Left ventricle myocardium inferior (tissue), 1 donor: ENCODE measurements around the gene TDRD12. TPM values are rescaled to one million over a fixed set of nuclear protein-coding genes. Genes with fewer than 3 reads are reported as not detected.

Source experiments
- DNase-seq: peaks from one replicate; pipeline ENCODE4 v3.0.0-alpha.2; 2020
- H3K27ac ChIP-seq: fragments of 200-600 bp; replicated peaks from 2 replicates; pipeline ENCODE4 v1.8.0; 2021
- H3K27me3 ChIP-seq: fragments of 200-600 bp; 2 replicates; pipeline ENCODE4 v1.8.0; 2021; ENCODE audit warnings: low read depth
- H3K36me3 ChIP-seq: fragments of 200-600 bp; 2 replicates; pipeline ENCODE4 v1.8.0; 2021
- H3K4me1 ChIP-seq: fragments of 200-600 bp; 2 replicates; pipeline ENCODE4 v1.8.0; 2021
- H3K4me3 ChIP-seq: fragments of 200-600 bp; 2 replicates; pipeline ENCODE4 v1.8.0; 2021; ENCODE audit warnings: mild to moderate bottlenecking, moderate library complexity
- H3K9me3 ChIP-seq: fragments of 200-600 bp; replicated peaks from 2 replicates; pipeline ENCODE4 v1.8.0; 2021
- intact Hi-C: fragments of 100-400 bp; cut with micrococcal nuclease; formaldehyde crosslinking; loops from one replicate; pipeline ENCODE4 v1.11.0; 2022
- total RNA-seq: library from RNA; stranded (reverse); fragmentation: NEBNext Ultra II Directional; extraction: Animal tissue kit (Norgen Biotek cat#: 25700); gene quantifications from one replicate; pipeline ENCODE4 v1.2.1, GENCODE V29; 2021
- TF ChIP-seq, protein P1 (sequence below): fragments of 200-600 bp; IDR thresholded peaks from 2 replicates; pipeline ENCODE4 v1.8.0; 2021; ENCODE audit warnings: antibody characterized with exemption, mild to moderate bottlenecking, borderline replicate concordance
- donor health status: DM: no; HTN: yes; CAD: no; lungs with severe emphysema.

The TDRD12 gene
- total RNA-seq, 1 donor from 2014 or later = not detected

DNA sequence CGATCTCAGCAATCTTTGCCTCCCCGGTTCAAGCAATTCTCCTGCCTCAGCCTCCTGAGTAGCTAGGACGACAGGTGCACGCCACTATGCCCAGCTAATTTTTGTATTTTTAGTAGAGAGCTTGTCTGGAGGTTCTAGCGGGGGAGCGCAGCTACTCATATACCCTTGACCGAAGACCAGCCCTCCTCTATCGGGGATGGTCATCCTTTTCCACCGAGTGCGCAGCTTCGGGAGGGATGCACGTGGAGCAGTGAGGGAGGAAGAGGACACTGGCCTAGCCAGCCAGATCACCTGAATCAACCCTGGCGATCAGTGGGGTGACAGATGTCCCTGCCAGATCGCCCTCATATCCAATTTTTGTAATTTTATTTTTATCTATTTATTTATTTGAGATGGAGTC lies 143.2 kb downstream of the TDRD12 start:
- Histone ChIP-seq H3K4me1 (no peaks in the 10 kb centered on the region), H3K27ac (no peak overlapping the region), H3K4me3 (no peak overlapping the region), H3K27me3 (no peaks in the 10 kb centered on the region), H3K9me3 (no peaks in the 10 kb centered on the region), H3K36me3 (no peaks in the 10 kb centered on the region)
- intact Hi-C loops = no loop called here
- TF ChIP-seq, protein P1, sequence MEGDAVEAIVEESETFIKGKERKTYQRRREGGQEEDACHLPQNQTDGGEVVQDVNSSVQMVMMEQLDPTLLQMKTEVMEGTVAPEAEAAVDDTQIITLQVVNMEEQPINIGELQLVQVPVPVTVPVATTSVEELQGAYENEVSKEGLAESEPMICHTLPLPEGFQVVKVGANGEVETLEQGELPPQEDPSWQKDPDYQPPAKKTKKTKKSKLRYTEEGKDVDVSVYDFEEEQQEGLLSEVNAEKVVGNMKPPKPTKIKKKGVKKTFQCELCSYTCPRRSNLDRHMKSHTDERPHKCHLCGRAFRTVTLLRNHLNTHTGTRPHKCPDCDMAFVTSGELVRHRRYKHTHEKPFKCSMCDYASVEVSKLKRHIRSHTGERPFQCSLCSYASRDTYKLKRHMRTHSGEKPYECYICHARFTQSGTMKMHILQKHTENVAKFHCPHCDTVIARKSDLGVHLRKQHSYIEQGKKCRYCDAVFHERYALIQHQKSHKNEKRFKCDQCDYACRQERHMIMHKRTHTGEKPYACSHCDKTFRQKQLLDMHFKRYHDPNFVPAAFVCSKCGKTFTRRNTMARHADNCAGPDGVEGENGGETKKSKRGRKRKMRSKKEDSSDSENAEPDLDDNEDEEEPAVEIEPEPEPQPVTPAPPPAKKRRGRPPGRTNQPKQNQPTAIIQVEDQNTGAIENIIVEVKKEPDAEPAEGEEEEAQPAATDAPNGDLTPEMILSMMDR = no peak
- no peak for DNase-seq

DNA sequence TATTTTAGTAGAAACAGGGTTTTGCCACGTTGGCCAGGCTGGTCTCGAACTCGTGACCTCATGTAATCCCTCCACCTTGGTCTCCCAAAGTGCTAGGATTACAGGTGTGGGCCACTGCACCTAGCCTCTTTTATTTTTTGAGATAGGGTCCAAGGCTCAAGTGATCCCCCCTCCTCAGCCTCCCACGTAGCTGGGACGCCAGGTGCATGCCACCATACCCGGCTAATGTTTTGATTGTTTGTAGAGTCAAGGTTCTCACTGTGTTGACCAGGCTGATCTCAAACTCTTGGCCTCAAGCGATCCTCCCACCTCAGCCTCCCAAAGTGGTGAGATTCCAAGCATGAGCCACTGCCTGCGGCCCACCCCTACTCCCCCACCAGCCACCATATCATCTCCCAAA lies 143.7 kb downstream of the TDRD12 start:
- TF ChIP-seq, protein P1 = no peak
- Histone ChIP-seq H3K27ac (no peak overlapping the region), H3K27me3 (no peaks in the 10 kb centered on the region), H3K4me1 (no peaks in the 10 kb centered on the region), H3K36me3 (no peaks in the 10 kb centered on the region), H3K9me3 (no peaks in the 10 kb centered on the region), H3K4me3 (no peak overlapping the region)
- no peak for DNase-seq
- intact Hi-C loops = no loop called here

DNA sequence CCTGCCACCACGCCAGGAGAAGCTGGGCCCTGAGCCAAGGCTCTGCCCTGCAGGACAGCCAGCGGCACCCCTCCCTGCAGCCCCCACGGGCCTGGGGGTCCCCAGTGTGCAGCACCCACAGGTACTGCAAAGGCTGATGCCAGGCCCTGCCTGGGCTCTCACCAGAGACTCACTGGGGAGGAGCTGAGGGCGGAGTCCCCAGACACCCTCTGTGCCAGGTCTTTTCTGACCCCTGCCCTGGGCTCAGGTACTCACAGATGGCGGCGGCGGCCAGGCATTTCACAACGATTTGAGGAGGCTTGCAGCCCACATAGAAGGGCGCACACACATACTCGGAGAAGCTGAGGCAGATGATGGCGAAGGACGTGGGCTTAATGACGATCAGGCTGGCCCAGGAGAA lies 144.3 kb downstream of the TDRD12 start:
- no peak for DNase-seq
- Histone ChIP-seq H3K36me3 (no peaks in the 10 kb centered on the region), H3K9me3 (no peaks in the 10 kb centered on the region), H3K27ac (no peak overlapping the region), H3K4me3 (no peak overlapping the region), H3K27me3 (no peaks in the 10 kb centered on the region), H3K4me1 (no peaks in the 10 kb centered on the region)
- TF ChIP-seq, protein P1 = no peak
- intact Hi-C loops = no loop called here

DNA sequence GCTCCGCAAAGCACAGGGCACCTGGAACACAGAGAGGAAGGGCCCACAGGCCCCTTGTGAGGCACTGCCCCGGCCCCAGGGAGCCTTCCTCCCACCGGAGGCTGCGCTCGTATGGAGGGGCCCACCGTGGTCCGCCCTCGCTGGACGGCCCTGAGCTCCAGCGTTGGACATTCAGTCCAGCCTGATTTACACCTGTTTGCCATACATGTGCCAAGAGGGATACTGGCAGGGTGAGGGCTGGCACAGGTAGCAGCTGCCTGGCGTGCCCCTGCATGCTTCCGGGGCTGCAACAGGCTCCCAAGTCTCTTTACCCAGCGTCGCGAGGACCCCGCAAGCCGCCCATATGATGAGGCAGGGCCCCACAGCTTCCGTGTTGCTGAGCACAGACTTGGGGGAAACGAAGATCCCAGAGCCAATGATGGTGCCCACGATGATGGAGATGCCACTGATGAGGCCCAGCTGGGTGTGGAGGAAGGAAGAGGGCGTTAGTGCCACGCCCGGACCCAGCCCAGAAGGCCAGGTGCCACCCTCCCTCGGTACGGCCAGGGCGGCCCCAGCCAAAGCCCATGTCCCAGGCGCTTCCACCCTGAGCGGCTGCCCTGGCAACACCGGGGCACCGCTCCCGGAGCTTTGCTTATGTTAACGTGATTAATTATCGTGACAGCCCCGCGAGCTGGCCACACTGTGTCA lies 144.9 kb downstream of the TDRD12 start:
- H3K36me3 ChIP-seq = no peaks in the 10 kb centered on the region
- TF ChIP-seq, protein P1 = no peak

DNA sequence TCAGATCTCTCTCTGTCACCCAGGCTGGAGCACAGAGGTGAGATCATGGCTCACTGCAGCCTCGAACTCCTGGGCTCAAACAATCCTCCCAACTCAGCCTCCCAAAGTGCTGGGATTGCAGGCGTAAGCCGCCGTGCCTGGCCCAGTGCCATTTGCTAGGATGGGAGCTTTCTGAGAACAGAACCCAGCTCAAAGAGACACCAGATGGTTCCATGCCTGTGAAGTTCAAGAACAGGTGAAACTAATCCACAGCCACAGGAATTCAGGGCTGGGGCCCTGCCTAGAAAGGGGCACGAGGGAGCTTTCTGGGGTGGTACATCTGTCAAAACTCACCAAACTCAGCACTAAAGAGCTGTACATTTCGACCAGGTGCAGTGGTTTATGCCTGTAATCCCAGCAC lies 145.8 kb downstream of the TDRD12 start:
- no peaks in the 10 kb centered on the region for H3K36me3 ChIP-seq
- no peaks in the 10 kb centered on the region for H3K4me1 ChIP-seq
- TF ChIP-seq, protein P1 = no peak
- H3K27me3 ChIP-seq = no peaks in the 10 kb centered on the region
- H3K9me3 ChIP-seq = no peaks in the 10 kb centered on the region
- H3K27ac ChIP-seq = no peak overlapping the region
- no peak for DNase-seq
- no peak overlapping the region for H3K4me3 ChIP-seq
- intact Hi-C loops = no loop called here

More for the DNA sequence above, 144.9 kb downstream of the TDRD12 start:
- intact Hi-C loops = no loop called here
- Histone ChIP-seq H3K4me3 (no peak overlapping the region), H3K27me3 (no peaks in the 10 kb centered on the region), H3K9me3 (no peaks in the 10 kb centered on the region), H3K4me1 (no peaks in the 10 kb centered on the region), H3K27ac (no peak overlapping the region)
- DNase-seq = no peak
